NCI-H146 treated with DMSO at 0.1 percent for 48 hours (cell line): Measurements from ENCODE around the gene SLC25A45.

Experiments
- DNase-seq: peaks from one replicate; lab custom pipeline; 2025; ENCODE audit not compliant: unreplicated experiment; lab: John Stamatoyannopoulos, UW

SLC25A45 gene

GRCh38 chr11:65404638-65405339 is 22.3 kb upstream of the SLC25A45 start:
- no peak for DNase-seq

GRCh38 chr11:65404210-65404609 is 21.8 kb upstream of the SLC25A45 start:
- no peak for DNase-seq

GRCh38 chr11:65403607-65404121 is 21.2 kb upstream of the SLC25A45 start:
- no peak for DNase-seq

GRCh38 chr11:65402790-65403189 is 20.3 kb upstream of the SLC25A45 start:
- no peak for DNase-seq

DNA sequence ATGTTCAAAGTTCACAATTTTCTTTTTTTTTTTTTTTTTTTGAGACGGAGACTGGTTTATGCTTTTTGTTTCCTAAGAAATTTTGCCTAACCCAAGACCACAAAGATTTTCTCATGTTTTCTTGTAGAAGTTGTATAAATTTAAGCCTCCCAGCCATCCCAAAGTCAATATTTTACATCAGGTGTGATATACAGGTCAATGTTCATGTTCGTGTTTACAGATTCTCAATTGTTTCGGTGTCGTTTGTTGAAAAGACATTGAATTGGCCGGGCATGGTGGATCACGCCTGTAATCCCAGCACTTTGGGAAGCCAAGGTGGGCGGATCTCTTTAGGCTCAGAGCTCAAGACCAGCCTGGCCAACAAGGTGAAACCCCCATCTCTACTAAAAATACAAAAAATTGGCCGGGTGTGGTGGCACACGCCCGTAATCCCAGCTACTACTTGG is 19.4 kb upstream of the SLC25A45 start:
- no peak for DNase-seq

GRCh38 chr11:65401073-65401802 is 18.8 kb upstream of the SLC25A45 start:
- no peak for DNase-seq

GRCh38 chr11:65400307-65401072 is 18.0 kb upstream of the SLC25A45 start:
- DNase-seq: no peak

GRCh38 chr11:65399845-65400244 is 17.4 kb upstream of the SLC25A45 start:
- no peak for DNase-seq

DNA sequence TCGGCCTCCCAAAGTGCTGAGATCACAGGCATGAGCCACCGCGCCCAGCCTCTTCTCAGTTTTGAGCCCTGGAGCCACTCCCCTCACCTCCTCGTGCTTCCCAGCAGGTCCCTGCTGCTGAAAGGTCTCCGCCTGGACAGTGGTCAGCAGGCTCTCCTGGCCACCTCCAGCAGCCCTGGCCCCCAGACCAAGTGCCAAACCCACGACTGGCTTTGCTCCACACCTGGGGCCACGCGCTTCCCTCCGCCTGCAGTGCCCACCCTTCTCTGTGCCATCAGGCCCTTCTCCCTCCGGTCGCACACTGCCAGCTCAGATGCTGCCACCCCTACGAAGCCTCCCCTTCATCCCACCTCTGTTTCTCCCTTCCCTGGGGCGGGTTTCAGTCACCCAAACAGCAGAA is 16.8 kb upstream of the SLC25A45 start:
- DNase-seq: no peak

- no peak for DNase-seq
These were observed 16.0 kb upstream of the SLC25A45 start for GRCh38 chr11:65398362-65398910.

DNA sequence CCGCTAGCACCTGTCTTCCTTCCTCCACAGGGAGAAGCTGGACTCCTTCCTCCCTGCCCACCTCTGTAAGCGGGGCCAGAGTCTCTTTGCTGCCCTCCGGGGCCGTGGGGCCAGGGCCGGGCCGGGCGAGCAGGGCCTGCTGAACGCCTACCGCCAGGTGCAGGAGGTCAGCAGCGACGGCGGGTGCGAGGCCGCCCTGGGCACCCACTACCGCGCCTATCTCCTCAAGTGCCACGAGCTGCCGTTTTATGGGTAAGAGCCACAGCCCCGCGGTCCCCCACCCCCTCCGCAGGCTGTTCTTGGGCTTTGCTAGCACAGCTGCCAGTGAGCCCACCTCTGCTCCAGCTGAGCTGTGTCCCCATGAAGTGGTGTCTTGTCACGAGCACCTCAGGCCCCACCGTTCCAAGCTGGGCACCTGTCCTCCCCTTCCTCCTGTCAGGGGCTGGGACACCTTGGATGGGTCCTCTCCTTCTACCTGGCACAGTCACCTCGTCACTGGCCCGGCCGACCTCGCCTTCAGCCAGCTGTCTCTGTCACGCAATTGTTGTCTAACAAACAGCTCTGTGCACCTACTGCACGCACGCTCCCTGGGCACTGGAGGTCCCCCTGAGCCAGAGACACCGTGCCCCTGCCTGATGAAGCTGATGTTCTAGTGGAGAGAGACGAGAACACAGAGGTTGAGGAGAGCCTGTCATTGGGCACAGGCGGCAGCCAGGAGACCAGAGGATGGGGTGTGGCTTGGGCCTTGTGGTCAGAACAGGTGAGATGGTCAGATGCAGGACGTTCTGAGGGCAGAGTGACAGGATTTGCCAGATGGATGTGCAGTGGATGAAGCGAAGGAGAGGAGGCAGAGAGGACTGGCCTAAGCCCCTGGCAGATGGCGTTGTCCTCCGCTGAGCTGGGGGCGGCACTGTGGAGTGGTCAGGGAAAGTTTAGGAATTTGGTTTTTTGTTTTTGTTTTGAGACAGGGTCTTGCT is 14.6 kb upstream of the SLC25A45 start:
- no peak for DNase-seq

DNA sequence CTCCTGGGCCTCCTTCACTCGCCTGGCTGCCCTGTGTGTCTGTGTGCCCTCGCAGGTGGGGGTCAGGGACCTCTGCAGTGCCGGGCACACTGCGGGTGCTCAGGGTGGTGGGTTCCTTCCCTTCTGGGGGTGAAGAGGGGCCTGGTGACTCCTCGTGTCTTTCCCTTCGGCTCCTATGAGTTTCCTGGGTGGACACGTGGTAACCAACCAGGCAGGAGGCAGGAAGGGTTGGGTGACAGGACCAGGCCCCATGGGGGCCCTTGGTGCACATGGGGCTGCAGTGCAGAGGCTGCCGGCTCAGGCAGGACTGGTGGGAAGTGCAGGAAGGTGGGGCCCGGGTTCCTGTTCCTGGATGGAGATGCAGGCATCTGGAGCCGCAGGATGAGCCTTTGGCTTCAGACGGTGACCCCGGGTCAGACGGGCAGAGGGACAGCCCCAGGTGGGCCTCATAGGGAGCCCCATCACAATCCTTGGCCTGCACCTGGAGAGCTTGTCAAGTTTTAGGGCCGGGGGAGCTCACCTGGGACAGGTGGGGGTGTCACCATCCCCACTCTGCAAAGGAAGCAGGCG is 13.6 kb upstream of the SLC25A45 start:
- DNase-seq: no peak

- DNase-seq: no peak
These were observed 11.7 kb upstream of the SLC25A45 start for GRCh38 chr11:65394125-65394536.

GRCh38 chr11:65393513-65394079 is 11.2 kb upstream of the SLC25A45 start:
- no peak for DNase-seq

- no peak for DNase-seq
These were observed 10.5 kb upstream of the SLC25A45 start for GRCh38 chr11:65392899-65393298.

DNA sequence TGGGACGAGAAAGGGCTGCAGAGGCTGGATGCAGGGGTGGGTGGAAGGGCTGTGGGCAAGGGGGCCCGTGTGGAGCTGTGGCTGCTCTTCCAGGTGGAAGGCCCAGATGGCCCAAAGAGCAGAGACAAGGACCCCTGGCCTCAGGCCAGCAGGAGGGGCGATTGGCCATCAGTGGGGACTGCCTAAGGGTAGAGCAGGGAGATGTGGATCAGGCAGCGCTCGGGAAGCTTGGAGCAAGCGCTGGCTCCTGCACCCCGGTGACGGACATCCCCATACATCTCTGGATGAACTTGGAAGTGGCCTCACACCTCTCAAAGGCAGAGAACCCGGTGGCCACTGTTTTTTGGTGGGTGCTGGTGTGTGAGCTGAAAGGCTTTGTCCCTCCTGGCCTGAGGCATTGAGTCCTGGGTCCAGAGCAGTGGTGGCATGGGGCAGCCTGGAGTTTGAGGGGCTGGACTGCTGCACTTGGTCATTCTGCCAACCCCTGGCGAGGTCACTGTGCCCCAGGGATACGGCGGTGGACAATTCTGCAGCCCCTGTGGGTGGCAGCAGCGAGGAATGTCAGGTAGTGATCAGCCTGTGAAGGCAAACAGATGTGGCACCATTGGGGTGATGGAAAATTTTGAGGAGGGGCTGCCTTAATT is 9.9 kb upstream of the SLC25A45 start:
- DNase-seq: no peak

GRCh38 chr11:65390996-65391395 is 8.6 kb upstream of the SLC25A45 start:
- DNase-seq: no peak

- DNase-seq: no peak
These were observed 7.9 kb upstream of the SLC25A45 start for GRCh38 chr11:65390099-65390941.
